Thoracic aorta (tissue), 2 donors: ENCODE measurements around the gene SLC25A17. TPM values are rescaled to one million over a fixed set of nuclear protein-coding genes. Genes with fewer than 3 reads are reported as not detected.

Source experiments
- ATAC-seq: fragments of 150-250 bp; one replicate; pipeline ENCODE4 v1.8.0; 2017; ENCODE audit warnings: low read depth; ENCODE audit not compliant: insufficient number of reproducible peaks, low FRiP score
- DNase-seq: peaks from one replicate; pipeline ENCODE4 v3.0.0-alpha.2; 2020; ENCODE audit warnings: low spot score
- H3K27ac ChIP-seq, 2 donors: fragments of 200-600 bp; sonication (generic); 1 replicate in 1 of 2; 2 replicates in 1 of 2; pipeline ENCODE4 v1.5.1; 2016; ENCODE audit warnings: mild to moderate bottlenecking in 2 of 2, moderate library complexity in 2 of 2
- H3K27me3 ChIP-seq: fragments of 200-600 bp; sonication (generic); replicated peaks from 2 replicates; pipeline ENCODE4 v1.6.0; 2016; ENCODE audit warnings: mild to moderate bottlenecking; ENCODE audit not compliant: insufficient read depth
- H3K36me3 ChIP-seq: fragments of 200-600 bp; sonication (generic); one replicate; pipeline ENCODE4 v1.5.1; 2016
- H3K4me1 ChIP-seq, 2 donors: fragments of 200-600 bp; sonication (generic); 1 replicate in 1 of 2; 2 replicates in 1 of 2; pipeline versions ENCODE4 v1.5.1 to v1.6.0; 2016; ENCODE audit warnings: low read depth in 2 of 2, mild to moderate bottlenecking in 1 of 2; ENCODE audit not compliant: control insufficient read depth in 1 of 2
- H3K4me3 ChIP-seq: fragments of 200-600 bp; sonication (generic); 2 replicates; pipeline ENCODE4 v1.5.1; 2016; ENCODE audit warnings: mild to moderate bottlenecking
- H3K9me3 ChIP-seq: fragments of 200-600 bp; sonication (generic); 2 replicates; pipeline ENCODE4 v1.5.1; 2016
- CTCF ChIP-seq: fragments of 200-600 bp; sonication (generic); IDR thresholded peaks from one replicate; pipeline ENCODE4 v1.5.1; 2019; ENCODE audit warnings: antibody characterized with exemption
- total RNA-seq, 2 donors: library from RNA; depleted of rRNA; stranded (reverse); fragments of >200 nt; gene quantifications; one replicate each; pipeline versions ENCODE4 v1.1.0 to v1.2.3, GENCODE V29; 2016

The SLC25A17 gene
- total RNA-seq, 2 donors from 2014 or later = 14.4 to 17.9 TPM

GRCh38 chr22:40747361-40747760 is 71.8 kb downstream of the SLC25A17 start:
- no peaks in the 10 kb centered on the region for H3K9me3 ChIP-seq
- H3K4me1 ChIP-seq = no peaks in the 10 kb centered on the region
- no peaks in the 10 kb centered on the region for H3K27me3 ChIP-seq
- no peaks in the 10 kb centered on the region for H3K36me3 ChIP-seq
- no peak for TF ChIP-seq CTCF
- no peak for DNase-seq
- no peak overlapping the region for H3K4me3 ChIP-seq
- no peak overlapping the region for H3K27ac ChIP-seq
- no peak for ATAC-seq

GRCh38 chr22:40746428-40747220 is 72.5 kb downstream of the SLC25A17 start:
- no peaks in the 10 kb centered on the region for H3K4me1 ChIP-seq
- no peak overlapping the region for H3K4me3 ChIP-seq
- ATAC-seq = no peak
- no peak for TF ChIP-seq CTCF
- H3K27ac ChIP-seq = no peak overlapping the region
- no peaks in the 10 kb centered on the region for H3K9me3 ChIP-seq
- H3K36me3 ChIP-seq = no peaks in the 10 kb centered on the region
- no peak for DNase-seq
- no peaks in the 10 kb centered on the region for H3K27me3 ChIP-seq

GRCh38 chr22:40743768-40744167 is 75.4 kb downstream of the SLC25A17 start:
- Histone ChIP-seq H3K36me3 (no peaks in the 10 kb centered on the region), H3K27me3 (no peaks in the 10 kb centered on the region), H3K27ac (no peak overlapping the region), H3K9me3 (no peaks in the 10 kb centered on the region), H3K4me3 (no peak overlapping the region), H3K4me1 (no peaks in the 10 kb centered on the region)
- ATAC-seq (no peak), DNase-seq (no peak)
- TF ChIP-seq CTCF = no peak

- Histone ChIP-seq H3K4me1 (no peaks in the 10 kb centered on the region), H3K27ac (no peak overlapping the region), H3K4me3 (no peak overlapping the region), H3K36me3 (no peaks in the 10 kb centered on the region), H3K27me3 (no peaks in the 10 kb centered on the region), H3K9me3 (no peaks in the 10 kb centered on the region)
- DNase-seq (no peak), ATAC-seq (no peak)
- no peak for TF ChIP-seq CTCF
Measured at GRCh38 chr22:40741116-40741515, 78.0 kb downstream of the SLC25A17 start.

GRCh38 chr22:40739721-40740120 is 79.4 kb downstream of the SLC25A17 start:
- Histone ChIP-seq H3K4me1 (no peaks in the 10 kb centered on the region), H3K36me3 (no peaks in the 10 kb centered on the region), H3K27ac (no peak overlapping the region), H3K27me3 (no peaks in the 10 kb centered on the region), H3K4me3 (no peak overlapping the region), H3K9me3 (no peaks in the 10 kb centered on the region)
- ATAC-seq = no peak
- no peak for TF ChIP-seq CTCF
- DNase-seq = no peak
